Lung (tissue), 12 donors: Measurements from ENCODE around the gene GGACT. TPM values are rescaled to one million over a fixed set of nuclear protein-coding genes. Genes with fewer than 3 reads are reported as not detected.
"Not testable (repeated sequence)": the region's sequence is repeated elsewhere in the genome, so short reads cannot be mapped to it uniquely, and the experiment has no call there.

ENCODE experiments used
- ATAC-seq: fragments of 200-7000 bp; cut with Tn5 transposase; one replicate; pipeline ENCODE4 v1.9.1; 2020; ENCODE audit warnings: moderate number of reproducible peaks; ENCODE audit not compliant: insufficient read depth, low FRiP score
- DNase-seq, 3 donors: peaks; one replicate each; pipeline ENCODE4 v3.0.0-alpha.2; 2013 to 2017
- H3K27ac ChIP-seq, 2 donors: one replicate each; pipeline ENCODE4 v1.5.1; 2013; ENCODE audit warnings: mild to moderate bottlenecking in 2 of 2, moderate library complexity in 2 of 2, control low read depth in 1 of 2, inconsistent platforms in 1 of 2, low read depth in 1 of 2, low read length in 1 of 2
- H3K27me3 ChIP-seq, 3 donors: one replicate each; pipeline ENCODE4 v1.5.1; 2013; ENCODE audit warnings: low read length in 2 of 3; ENCODE audit not compliant: control insufficient read depth in 3 of 3, insufficient read depth in 3 of 3
- H3K36me3 ChIP-seq, 4 donors: one replicate each; pipeline ENCODE4 v1.5.1; 2013; ENCODE audit warnings: low read length in 4 of 4, mild to moderate bottlenecking in 1 of 4, moderate library complexity in 1 of 4; ENCODE audit not compliant: control insufficient read depth in 4 of 4, insufficient read depth in 4 of 4
- H3K4me1 ChIP-seq, 5 donors: one replicate each; pipeline ENCODE4 v1.5.1; 2013; ENCODE audit warnings: low read length in 5 of 5, mild to moderate bottlenecking in 2 of 5, moderate library complexity in 1 of 5; ENCODE audit not compliant: control insufficient read depth in 5 of 5, insufficient read depth in 5 of 5
- H3K4me3 ChIP-seq: one replicate; pipeline ENCODE4 v1.5.1; 2013; ENCODE audit warnings: mild to moderate bottlenecking, control low read depth, moderate library complexity
- H3K9ac ChIP-seq, 2 donors: one replicate each; pipeline ENCODE4 v1.5.1; 2013; ENCODE audit warnings: low read length in 2 of 2, control low read depth in 1 of 2; ENCODE audit not compliant: insufficient read depth in 1 of 2
- H3K9me3 ChIP-seq, 4 donors: one replicate each; pipeline ENCODE4 v1.5.1; 2013; ENCODE audit warnings: low read length in 3 of 4, mild to moderate bottlenecking in 1 of 4, moderate library complexity in 1 of 4; ENCODE audit not compliant: control insufficient read depth in 4 of 4, insufficient read depth in 3 of 4
- WGBS, 2 donors: extraction: QIAGEN DNeasy Blood & Tissue Kit; methylation state at CpG; one replicate each; pipeline ENCODE4 v1.1.7; 2013; 5-methylcytosine and 5-hydroxymethylcytosine counted together
- polyA plus RNA-seq, 2 donors: library from polyadenylated mRNA; stranded (reverse); fragments of 200-250 nt; gene quantifications; one replicate each; pipeline ENCODE4 v1.2.1, GENCODE V29; 2013
- total RNA-seq, 2 donors: library from RNA; depleted of rRNA in 1 of 2; stranded (reverse); fragments of >200 nt in 1 of 2; gene quantifications; one replicate each; pipeline ENCODE4 v1.2.1, GENCODE V29; 2014 to 2021
- TF ChIP-seq, protein P1 (sequence below): IDR thresholded peaks from 2 replicates; pipeline ENCODE4 v1.5.1; 2012; ENCODE audit warnings: mild to moderate bottlenecking; ENCODE audit errors: control extremely low read depth, extremely low read depth
- donor health status: control.
- donor health status: control.
- donor health status: Bipolar disorder and iron deficiency.
- donor health status: healthy.
- donor health status: DM: yes; HTN: yes; CAD: no.

Gene GGACT
- total and polyA plus RNA-seq, 4 donors = 1.1 to 6.8 (median 3.9) TPM

DNA sequence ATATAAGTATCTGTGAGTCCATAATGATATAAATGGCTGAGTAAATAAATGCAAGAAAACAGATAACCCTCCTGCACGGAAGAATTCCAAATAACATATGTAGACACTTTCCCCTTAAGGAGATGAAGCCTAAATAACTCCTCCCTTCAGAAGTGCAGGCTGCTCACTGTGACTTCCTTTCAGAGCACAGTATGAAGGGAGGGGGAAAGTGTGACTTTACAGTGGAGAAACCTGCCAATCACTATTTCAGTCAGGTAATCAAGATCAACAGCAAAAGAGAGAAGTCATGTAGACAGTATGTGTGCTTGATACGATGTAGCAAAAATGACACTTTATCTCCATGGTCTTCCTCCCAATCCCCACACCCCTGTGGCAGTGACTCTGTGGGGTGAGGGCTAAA lies 7.1 kb downstream of the GGACT start:
- H3K9me3 ChIP-seq = no peaks in the 10 kb centered on the region
- no peak for DNase-seq
- peaks cover 0 to 8% (median 4%) of the 10 kb centered on the region in 4 donors for H3K36me3 ChIP-seq
- no peak overlapping the region for H3K9ac ChIP-seq
- no peak for ATAC-seq
- 87 to 98% methylated on average over 2 of the region's 2 CpGs for WGBS, 2 donors
- no peaks in the 10 kb centered on the region for H3K4me1 ChIP-seq
- TF ChIP-seq, protein P1, sequence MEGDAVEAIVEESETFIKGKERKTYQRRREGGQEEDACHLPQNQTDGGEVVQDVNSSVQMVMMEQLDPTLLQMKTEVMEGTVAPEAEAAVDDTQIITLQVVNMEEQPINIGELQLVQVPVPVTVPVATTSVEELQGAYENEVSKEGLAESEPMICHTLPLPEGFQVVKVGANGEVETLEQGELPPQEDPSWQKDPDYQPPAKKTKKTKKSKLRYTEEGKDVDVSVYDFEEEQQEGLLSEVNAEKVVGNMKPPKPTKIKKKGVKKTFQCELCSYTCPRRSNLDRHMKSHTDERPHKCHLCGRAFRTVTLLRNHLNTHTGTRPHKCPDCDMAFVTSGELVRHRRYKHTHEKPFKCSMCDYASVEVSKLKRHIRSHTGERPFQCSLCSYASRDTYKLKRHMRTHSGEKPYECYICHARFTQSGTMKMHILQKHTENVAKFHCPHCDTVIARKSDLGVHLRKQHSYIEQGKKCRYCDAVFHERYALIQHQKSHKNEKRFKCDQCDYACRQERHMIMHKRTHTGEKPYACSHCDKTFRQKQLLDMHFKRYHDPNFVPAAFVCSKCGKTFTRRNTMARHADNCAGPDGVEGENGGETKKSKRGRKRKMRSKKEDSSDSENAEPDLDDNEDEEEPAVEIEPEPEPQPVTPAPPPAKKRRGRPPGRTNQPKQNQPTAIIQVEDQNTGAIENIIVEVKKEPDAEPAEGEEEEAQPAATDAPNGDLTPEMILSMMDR = no peak
- H3K27me3 ChIP-seq = no peaks in the 10 kb centered on the region
- H3K27ac ChIP-seq = no peak overlapping the region
- H3K4me3 ChIP-seq = no peak overlapping the region

DNA sequence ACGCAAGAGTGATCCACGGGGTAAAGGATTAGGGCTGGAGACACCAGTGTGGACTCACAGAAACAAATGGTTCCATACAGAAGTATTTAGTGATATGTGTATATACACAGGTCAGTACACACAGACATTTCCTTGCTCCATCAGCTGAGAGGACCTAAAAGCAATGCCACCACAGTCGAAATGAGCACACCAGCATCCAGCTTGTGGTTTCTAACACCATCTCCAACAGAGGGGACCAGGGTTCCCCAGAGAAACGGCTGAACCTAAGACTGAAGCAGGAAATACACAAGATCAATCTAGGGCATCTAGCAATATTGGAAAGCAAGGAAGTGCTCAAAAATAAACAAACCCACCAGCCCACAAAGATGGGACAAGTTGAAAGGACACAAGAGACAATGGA lies 7.6 kb downstream of the GGACT start:
- TF ChIP-seq, protein P1 = no peak
- Histone ChIP-seq H3K36me3 (peaks cover 0 to 8% (median 4%) of the 10 kb centered on the region in 4 donors), H3K27me3 (no peaks in the 10 kb centered on the region), H3K9me3 (no peaks in the 10 kb centered on the region), H3K27ac (no peak overlapping the region), H3K4me3 (no peak overlapping the region), H3K4me1 (no peaks in the 10 kb centered on the region), H3K9ac (no peak overlapping the region)
- no peak for ATAC-seq
- DNase-seq = no peak
- 88 to 89% methylated on average over 4 of the region's 4 CpGs for WGBS, 2 donors

DNA sequence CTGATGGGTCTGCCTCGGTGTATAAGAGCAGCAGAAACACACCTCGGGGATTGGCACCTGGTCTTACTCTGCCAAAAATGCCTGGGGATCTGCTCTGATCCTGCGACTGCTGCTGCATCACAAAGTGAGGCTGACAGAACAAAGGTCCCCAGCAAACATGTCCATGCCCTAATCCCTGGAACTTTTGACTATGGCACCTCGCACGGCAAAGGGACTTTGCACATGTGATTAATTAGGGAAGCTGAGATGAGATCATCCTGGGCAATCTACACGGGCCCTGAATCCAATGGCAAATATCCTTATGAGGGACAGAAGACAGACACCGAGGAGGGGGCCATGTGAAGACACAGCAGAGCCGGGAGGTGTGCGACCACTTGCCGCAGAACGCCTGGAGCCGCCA lies 8.5 kb downstream of the GGACT start:
- no peaks in the 10 kb centered on the region for H3K27me3 ChIP-seq
- no peak overlapping the region for H3K4me3 ChIP-seq
- TF ChIP-seq, protein P1 = no peak
- 95 to 96% methylated on average over 12 of the region's 12 CpGs for WGBS, 2 donors
- H3K9ac ChIP-seq = no peak overlapping the region
- DNase-seq (no peak), ATAC-seq (no peak)
- H3K27ac ChIP-seq = no peak overlapping the region
- peaks cover 0 to 8% (median 4%) of the 10 kb centered on the region in 4 donors for H3K36me3 ChIP-seq
- no peaks in the 10 kb centered on the region for H3K4me1 ChIP-seq
- no peaks in the 10 kb centered on the region for H3K9me3 ChIP-seq

DNA sequence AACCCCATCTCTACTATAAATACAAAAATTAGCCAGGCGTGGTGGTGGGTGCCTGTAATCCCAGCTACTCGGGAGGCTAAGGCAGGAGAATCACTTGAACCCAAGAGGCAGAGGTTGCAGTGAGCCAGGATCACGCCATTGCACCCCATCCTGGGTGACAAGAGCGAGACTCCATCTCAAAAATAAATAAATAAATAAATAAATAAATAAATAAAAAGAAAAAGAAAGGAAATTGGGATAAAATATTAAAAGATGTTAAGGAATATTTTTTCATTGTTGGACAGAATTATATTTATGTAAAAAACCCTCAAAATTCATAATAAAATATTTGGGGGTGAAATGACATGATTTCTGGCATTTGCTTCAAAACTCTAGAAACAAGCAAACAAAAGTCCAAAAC lies 11.3 kb downstream of the GGACT start:
- not testable (repeated sequence) for H3K4me1 ChIP-seq, H3K36me3 ChIP-seq, H3K27me3 ChIP-seq, DNase-seq, ATAC-seq, H3K9ac ChIP-seq, H3K27ac ChIP-seq, H3K4me3 ChIP-seq, H3K9me3 ChIP-seq
- 94 to 97% methylated on average over 4 of the region's 4 CpGs for WGBS, 2 donors
